ENCODE data around the gene LAMA3. TPM values are rescaled to one million over a fixed set of nuclear protein-coding genes. Genes with fewer than 3 reads are reported as not detected.

The LAMA3 gene
- total RNA-seq, 1 donor from 2014 or later = 0.47 TPM

DNA sequence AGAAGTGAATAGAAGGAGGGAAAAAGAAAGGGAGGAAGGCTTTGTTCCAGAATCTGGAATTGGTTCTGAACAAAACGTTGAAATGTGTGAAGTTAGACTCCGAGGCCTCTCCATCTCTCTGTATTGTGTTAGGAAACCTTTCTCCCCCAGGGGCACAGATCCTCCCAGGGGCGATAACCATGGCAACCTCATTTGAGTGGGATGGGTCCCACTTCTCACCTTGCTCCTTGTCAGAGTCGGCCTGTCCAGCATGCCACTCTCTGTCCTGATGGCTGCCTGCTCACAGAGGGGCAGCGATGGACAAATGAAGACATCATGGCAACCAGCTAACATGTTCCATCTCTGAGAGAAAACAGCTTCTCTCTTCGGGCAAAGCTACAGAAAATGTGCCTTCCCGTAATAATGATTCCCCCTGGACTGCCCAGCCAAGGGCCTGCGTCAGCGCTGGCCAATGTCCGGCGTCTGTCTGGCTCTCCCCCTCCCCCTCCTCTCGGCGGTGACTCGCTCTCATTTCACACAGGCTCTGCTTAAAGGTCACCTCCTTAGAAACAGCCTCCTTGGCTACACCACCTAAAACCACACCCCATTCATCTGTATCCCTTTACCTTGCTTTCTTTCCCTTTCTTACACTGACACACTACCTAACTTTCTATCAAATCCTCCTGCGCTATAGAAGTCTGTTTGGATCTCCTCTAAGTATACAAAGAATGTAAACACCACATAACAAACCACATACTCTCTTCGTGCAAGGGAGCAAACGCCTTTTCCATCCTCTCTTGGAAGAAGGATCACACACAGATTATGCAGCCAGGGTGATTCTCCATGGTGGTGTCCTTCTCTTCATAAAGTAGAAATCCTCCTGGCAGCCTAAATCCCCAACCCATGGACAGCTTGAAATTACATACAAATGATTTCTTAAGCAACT is 293.2 kb downstream of the LAMA3 start:
- Mint-ChIP-seq H3K4me1 (peaks cover 30% of the 10 kb centered on the region), H3K27ac (peak overlapping the region; percentile 46), H3K27me3 (ENCODE audit: insufficient read depth, low read depth) (no peaks in the 10 kb centered on the region), H3K36me3 (no peaks in the 10 kb centered on the region), H3K9me3 (peaks cover 2% of the 10 kb centered on the region), H3K4me3 (peak overlapping the region; percentile 60)
- H3K27ac ChIP-seq = no peak overlapping the region
- no peaks in the 10 kb centered on the region for H3K79me2 ChIP-seq (ENCODE audit: low read depth)
- H2AFZ ChIP-seq (replicated peaks) = peak overlapping the region; percentile 56
- H3K9me3 ChIP-seq (ENCODE audit: low read depth) = no peaks in the 10 kb centered on the region
- peaks cover 21% of the 10 kb centered on the region for H3K4me1 ChIP-seq
- peak; percentile 30 for DNase-seq (ENCODE audit: low spot score)
- no peak for TF ChIP-seq EZH2phosphoT487 (IDR thresholded peaks at IDR 0.05)
- no peak for TF ChIP-seq EZH2 (IDR thresholded peaks at IDR 0.05)
- TF ChIP-seq, protein P1, sequence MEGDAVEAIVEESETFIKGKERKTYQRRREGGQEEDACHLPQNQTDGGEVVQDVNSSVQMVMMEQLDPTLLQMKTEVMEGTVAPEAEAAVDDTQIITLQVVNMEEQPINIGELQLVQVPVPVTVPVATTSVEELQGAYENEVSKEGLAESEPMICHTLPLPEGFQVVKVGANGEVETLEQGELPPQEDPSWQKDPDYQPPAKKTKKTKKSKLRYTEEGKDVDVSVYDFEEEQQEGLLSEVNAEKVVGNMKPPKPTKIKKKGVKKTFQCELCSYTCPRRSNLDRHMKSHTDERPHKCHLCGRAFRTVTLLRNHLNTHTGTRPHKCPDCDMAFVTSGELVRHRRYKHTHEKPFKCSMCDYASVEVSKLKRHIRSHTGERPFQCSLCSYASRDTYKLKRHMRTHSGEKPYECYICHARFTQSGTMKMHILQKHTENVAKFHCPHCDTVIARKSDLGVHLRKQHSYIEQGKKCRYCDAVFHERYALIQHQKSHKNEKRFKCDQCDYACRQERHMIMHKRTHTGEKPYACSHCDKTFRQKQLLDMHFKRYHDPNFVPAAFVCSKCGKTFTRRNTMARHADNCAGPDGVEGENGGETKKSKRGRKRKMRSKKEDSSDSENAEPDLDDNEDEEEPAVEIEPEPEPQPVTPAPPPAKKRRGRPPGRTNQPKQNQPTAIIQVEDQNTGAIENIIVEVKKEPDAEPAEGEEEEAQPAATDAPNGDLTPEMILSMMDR (IDR thresholded peaks at IDR 0.05) = no peak
- no peak overlapping the region for H3K4me3 ChIP-seq
- no peaks in the 10 kb centered on the region for H3K27me3 ChIP-seq
- no peaks in the 10 kb centered on the region for H3F3A ChIP-seq (ENCODE audit: low read depth)
- no peaks in the 10 kb centered on the region for H3K36me3 ChIP-seq
- H3K9ac ChIP-seq = no peak overlapping the region
- peak overlapping the region; percentile 40 for H3K4me2 ChIP-seq
- H4K20me1 ChIP-seq (ENCODE audit: low read depth) = no peaks in the 10 kb centered on the region

DNA sequence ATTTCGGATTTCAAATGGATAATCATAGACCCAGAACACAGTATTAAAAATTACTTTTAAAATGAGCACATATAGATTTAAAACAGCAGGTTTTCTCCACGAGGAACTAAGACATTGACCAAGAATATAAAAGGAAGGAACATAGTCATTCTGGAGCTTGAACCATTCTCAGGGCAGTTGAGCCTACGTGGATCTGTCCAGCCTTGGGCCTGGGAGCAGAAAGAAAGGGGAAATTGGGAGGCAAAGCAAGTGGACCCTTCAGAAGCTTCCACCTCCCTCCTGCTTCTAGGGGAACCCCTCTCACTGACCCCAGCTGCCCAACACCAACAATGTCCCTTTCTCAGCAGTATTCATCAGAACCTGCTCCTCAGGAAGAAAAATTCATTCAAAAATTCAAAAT is 293.9 kb downstream of the LAMA3 start:
- Histone ChIP-seq H2AFZ (replicated peaks) (no peak overlapping the region), H4K20me1 (ENCODE audit: low read depth) (no peaks in the 10 kb centered on the region), H3K4me3 (no peak overlapping the region), H3K27ac (no peak overlapping the region), H3K4me1 (peaks cover 21% of the 10 kb centered on the region), H3K27me3 (no peaks in the 10 kb centered on the region), H3K9me3 (ENCODE audit: low read depth) (no peaks in the 10 kb centered on the region), H3K79me2 (ENCODE audit: low read depth) (no peaks in the 10 kb centered on the region), H3K36me3 (no peaks in the 10 kb centered on the region), H3K9ac (no peak overlapping the region), H3F3A (ENCODE audit: low read depth) (no peaks in the 10 kb centered on the region), H3K4me2 (no peak overlapping the region)
- peaks cover 30% of the 10 kb centered on the region for H3K4me1 Mint-ChIP-seq
- no peaks in the 10 kb centered on the region for H3K9me3 Mint-ChIP-seq
- no peaks in the 10 kb centered on the region for H3K27me3 Mint-ChIP-seq (ENCODE audit: insufficient read depth, low read depth)
- TF ChIP-seq EZH2phosphoT487 (IDR thresholded peaks at IDR 0.05) = no peak
- TF ChIP-seq EZH2 (IDR thresholded peaks at IDR 0.05) = no peak
- TF ChIP-seq, protein P1 (IDR thresholded peaks at IDR 0.05) = no peak
- H3K36me3 Mint-ChIP-seq = no peaks in the 10 kb centered on the region
- DNase-seq (ENCODE audit: low spot score) = no peak
- H3K27ac Mint-ChIP-seq = peak overlapping the region; percentile 1
- no peak overlapping the region for H3K4me3 Mint-ChIP-seq

DNA sequence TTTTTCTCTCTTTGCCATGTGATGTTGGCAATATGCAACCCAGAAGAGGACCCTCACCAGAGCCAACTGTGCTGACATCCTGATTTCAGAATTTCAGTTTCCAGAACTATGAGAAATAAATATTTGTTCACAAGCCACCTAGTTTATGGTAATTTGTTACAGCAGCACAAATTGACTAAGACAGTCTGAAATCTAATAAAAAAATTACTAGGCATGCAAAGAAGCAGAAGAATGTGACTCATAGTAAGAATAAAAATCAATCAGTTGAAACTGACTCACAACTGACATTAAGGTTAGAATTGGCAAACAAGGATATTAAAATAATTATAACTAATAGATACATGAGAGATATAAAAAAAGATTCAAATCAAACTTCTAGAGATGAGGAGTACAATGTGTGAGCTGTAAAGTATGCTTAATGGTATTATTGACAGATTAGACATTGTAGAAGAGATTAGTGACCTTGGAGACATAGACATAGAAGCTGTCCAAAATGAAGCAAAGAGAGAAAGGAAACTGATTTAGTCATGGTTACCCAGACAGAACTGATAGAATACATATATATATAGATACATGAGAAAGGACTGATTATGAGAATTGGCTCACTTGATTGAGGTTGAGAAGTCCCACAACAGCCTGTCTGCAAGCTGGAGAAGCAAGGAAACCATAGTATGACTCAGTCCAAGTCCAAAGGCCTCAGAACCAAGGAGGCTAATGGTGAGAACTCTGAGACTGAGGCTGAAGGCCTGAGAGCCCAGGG is 297.5 kb downstream of the LAMA3 start:
- Mint-ChIP-seq H3K27ac (no peak overlapping the region), H3K36me3 (no peaks in the 10 kb centered on the region), H3K4me1 (peaks cover 22% of the 10 kb centered on the region), H3K9me3 (no peaks in the 10 kb centered on the region), H3K27me3 (ENCODE audit: insufficient read depth, low read depth) (no peaks in the 10 kb centered on the region), H3K4me3 (no peak overlapping the region)
- Histone ChIP-seq H3K4me3 (no peak overlapping the region), H3K4me1 (peaks cover 13% of the 10 kb centered on the region), H3K36me3 (no peaks in the 10 kb centered on the region), H3K9ac (no peak overlapping the region), H3K9me3 (ENCODE audit: low read depth) (no peaks in the 10 kb centered on the region), H3K4me2 (no peak overlapping the region), H3F3A (ENCODE audit: low read depth) (no peaks in the 10 kb centered on the region), H2AFZ (replicated peaks) (no peak overlapping the region), H4K20me1 (ENCODE audit: low read depth) (no peaks in the 10 kb centered on the region), H3K27me3 (no peaks in the 10 kb centered on the region), H3K79me2 (ENCODE audit: low read depth) (no peaks in the 10 kb centered on the region), H3K27ac (no peak overlapping the region)
- TF ChIP-seq, protein P1 (IDR thresholded peaks at IDR 0.05) = no peak
- TF ChIP-seq EZH2 (IDR thresholded peaks at IDR 0.05) (no peak), EZH2phosphoT487 (IDR thresholded peaks at IDR 0.05) (no peak)
- DNase-seq (ENCODE audit: low spot score) = no peak

Measured in neural progenitor cell (in vitro differentiated cells).